ENCODE data around the gene FOXI1. TPM values are rescaled to one million over a fixed set of nuclear protein-coding genes. Genes with fewer than 3 reads are reported as not detected.

The FOXI1 gene
- total RNA-seq = 0.10 TPM in 1 of 2 replicates, not detected in the other

GRCh38 chr5:170105642-170106611 is at the start of gene FOXI1:
Gene FOXI1 (plus strand): TSS chr5:170105897. CDS start chr5:170105958, 61 bp downstream.
- intact Hi-C loops (cut with micrococcal nuclease) = no loop called here

DNA sequence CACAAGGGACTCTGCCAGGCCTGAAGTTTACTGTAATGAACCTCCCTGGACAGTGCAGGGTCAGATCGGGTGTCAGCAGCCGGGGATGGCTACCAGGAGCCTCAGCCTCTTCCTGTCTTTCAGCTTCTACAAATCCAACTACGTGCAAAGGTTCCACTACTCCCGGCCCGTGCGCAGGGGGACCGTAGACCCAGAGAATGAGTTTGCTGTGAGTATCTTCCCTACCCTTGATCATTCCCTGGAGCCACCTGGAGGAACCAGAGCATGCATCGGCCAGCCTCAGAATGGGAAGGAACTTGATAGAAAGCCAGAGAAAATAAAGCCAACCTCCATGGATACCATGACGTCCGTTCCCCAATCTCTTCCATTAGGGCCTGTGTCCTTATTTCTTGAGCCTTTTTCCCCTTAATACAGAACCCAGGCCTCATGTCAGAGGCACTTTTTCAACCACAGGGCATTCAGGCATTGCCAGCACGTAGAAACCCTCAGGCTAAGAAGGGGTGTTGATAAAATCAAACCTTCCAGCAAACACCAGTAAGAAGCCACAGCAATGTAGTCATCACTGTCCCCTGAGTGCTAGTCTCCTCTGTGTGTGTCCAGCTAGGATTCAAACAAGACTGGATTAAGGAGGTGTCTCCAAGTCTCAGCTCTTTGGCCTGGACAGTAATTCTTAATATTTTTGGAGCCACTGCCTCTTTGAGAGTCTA is 49.0 kb upstream of the FOXI1 start:
- intact Hi-C loops (cut with micrococcal nuclease) = no loop called here

GRCh38 chr5:170057311-170057710 is 48.4 kb upstream of the FOXI1 start:
- intact Hi-C loops (cut with micrococcal nuclease) = no loop called here

- intact Hi-C loops (cut with micrococcal nuclease) = no loop called here
These were observed 46.5 kb upstream of the FOXI1 start for GRCh38 chr5:170059221-170059620.

- intact Hi-C loops (cut with micrococcal nuclease) = no loop called here
These were observed 38.5 kb upstream of the FOXI1 start for GRCh38 chr5:170067152-170067551.

- intact Hi-C loops (cut with micrococcal nuclease) = no loop called here
These were observed 38.0 kb upstream of the FOXI1 start for GRCh38 chr5:170067574-170068170.

GRCh38 chr5:170069512-170069911 is 36.2 kb upstream of the FOXI1 start:
- intact Hi-C loops (cut with micrococcal nuclease) = no loop called here

DNA sequence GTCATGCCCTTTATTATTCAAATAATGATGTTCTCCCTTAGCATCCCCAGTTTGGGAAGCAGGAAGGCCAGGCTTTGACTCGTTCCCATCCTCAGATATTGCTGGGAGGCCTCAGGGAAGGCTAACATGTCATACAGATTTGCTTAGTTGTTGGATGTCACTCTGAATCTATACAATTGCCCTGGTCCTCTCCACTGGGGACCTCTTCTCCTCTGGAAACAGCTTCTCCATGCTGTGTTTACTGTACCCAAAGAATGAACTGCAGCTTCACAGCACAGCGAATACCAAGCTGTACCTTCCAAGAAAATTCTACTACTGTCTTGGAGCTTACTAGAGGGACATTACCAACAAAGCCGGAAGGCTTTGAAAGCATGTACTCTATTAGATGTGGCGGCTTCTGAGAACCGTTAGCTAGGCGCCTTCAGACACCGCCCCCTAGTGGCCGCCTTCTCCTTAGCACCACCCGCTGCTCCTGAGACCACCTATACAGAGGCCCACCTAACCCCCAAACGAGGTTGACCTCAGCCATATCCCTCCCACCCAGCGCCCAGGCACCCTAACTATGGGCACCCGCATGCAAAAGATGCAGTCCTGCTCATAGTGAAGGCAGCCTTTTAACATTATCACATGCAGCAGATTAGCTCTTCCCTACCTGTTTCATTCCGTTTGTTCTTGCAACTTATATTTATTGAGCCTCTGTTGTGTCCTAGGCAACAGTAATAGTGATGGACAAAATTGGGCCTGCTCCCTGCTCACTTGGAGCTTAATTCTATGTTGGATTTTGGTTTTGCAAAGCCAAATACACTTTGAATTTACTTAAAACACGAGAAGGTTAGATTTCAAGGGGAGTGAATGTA is 34.9 kb upstream of the FOXI1 start:
- intact Hi-C loops (cut with micrococcal nuclease) = no loop called here

DNA sequence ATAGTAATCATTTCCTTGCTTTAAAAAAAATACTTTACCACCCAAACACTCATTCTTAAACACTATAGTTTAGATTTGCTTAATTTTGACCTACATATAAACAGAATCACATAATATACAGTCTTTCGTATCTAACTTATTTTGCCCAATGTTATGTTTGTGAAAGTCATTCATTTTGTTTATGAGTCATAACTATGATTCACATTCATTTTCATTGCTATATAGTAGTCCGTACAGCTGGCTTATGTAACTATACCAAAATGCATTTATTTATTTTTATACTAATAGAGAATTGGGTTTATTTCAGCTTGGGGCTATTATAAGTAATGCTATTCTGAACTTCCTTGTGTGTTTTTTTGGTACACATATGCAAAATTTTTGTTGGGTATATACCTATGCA is 33.9 kb upstream of the FOXI1 start:
- intact Hi-C loops (cut with micrococcal nuclease) = no loop called here

DNA sequence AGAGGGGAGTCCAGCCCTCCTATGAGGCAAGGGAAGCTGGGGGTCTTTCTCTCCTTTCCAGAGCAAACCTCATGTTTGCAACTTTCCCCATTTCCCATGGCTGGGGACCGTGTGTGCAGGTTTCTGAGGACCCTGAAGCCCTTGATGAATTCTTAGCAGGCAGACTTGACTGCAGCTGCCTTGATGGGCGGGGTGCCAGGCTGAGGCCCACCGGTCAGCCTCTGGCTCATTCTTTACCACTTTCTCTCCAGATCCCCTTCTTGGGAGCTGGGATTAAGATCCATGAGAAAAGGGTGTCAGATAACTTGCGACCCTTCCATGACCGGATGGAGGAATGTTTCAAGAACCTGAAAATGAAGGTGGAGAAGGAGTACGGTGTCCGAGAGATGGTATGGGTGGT is 30.0 kb upstream of the FOXI1 start:
- intact Hi-C loops (cut with micrococcal nuclease) = no loop called here

DNA sequence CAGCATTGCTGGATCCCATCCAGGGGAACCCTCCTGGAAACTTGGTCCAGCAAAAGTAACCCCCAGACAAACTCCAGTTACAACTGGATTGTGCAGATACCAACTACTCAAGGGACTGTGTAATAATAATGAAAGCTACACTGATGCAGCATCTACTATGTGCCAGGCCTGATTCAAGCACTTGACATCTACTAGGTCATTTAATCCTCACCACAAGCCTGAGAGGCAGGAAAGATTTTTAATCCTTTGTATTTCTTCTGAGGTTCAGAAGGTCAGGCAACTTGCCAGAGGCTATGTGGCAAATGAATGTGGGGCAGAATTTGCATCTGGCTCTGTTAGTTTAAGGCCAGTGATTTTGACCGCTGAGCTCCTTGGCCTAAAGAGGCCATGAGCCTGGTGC is 29.5 kb upstream of the FOXI1 start:
- intact Hi-C loops (cut with micrococcal nuclease) = no loop called here

- intact Hi-C loops (cut with micrococcal nuclease) = no loop called here
These were observed 29.0 kb upstream of the FOXI1 start for GRCh38 chr5:170076739-170077138.

DNA sequence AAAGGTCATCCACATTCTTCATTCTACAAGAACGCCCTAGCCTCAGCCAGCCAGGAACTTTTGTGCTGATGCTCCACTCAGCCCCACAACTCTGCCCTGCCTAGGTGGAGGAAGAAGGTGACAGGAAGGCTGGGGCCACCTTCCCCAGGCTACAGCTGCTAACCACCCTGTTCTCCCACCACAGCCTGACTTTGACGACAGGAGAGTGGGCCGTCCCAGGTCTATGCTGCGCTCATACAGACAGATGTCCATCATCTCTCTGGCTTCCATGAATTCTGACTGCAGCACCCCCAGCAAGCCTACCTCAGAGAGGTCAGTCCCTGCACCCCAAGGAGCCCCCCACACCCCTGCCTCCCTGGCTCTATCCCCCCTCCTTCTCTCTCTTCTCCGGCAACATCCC is 28.2 kb upstream of the FOXI1 start:
- intact Hi-C loops (cut with micrococcal nuclease) = no loop called here

- intact Hi-C loops (cut with micrococcal nuclease) = no loop called here
These were observed 27.2 kb upstream of the FOXI1 start for GRCh38 chr5:170078458-170078857.

- intact Hi-C loops (cut with micrococcal nuclease) = no loop called here
These were observed 26.8 kb upstream of the FOXI1 start for GRCh38 chr5:170078931-170079330.

- intact Hi-C loops (cut with micrococcal nuclease) = no loop called here
These were observed 25.5 kb upstream of the FOXI1 start for GRCh38 chr5:170080217-170080616.

- intact Hi-C loops (cut with micrococcal nuclease) = no loop called here
These were observed 24.8 kb upstream of the FOXI1 start for GRCh38 chr5:170080786-170081445.

DNA sequence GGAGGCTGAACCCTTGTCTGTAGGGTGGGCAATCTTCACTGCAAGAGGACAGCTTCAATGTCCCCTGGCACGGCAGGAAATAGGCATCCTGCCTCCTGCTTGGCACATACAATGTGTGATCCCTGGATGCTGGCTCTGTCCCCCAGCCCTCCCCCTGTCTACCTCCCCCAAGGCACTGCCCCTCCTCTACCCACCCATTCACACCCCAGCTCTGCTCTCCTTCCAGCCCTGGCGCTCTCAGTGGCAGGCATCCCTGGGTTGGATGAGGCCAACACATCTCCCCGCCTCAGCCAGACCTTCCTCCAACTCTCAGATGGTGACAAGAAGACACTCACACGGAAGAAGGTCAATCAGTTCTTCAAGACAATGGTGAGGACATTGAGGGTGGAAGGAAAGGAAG is 24.1 kb upstream of the FOXI1 start:
- intact Hi-C loops (cut with micrococcal nuclease) = no loop called here

GRCh38 chr5:170082701-170083100 is 23.0 kb upstream of the FOXI1 start:
- intact Hi-C loops (cut with micrococcal nuclease) = no loop called here

DNA sequence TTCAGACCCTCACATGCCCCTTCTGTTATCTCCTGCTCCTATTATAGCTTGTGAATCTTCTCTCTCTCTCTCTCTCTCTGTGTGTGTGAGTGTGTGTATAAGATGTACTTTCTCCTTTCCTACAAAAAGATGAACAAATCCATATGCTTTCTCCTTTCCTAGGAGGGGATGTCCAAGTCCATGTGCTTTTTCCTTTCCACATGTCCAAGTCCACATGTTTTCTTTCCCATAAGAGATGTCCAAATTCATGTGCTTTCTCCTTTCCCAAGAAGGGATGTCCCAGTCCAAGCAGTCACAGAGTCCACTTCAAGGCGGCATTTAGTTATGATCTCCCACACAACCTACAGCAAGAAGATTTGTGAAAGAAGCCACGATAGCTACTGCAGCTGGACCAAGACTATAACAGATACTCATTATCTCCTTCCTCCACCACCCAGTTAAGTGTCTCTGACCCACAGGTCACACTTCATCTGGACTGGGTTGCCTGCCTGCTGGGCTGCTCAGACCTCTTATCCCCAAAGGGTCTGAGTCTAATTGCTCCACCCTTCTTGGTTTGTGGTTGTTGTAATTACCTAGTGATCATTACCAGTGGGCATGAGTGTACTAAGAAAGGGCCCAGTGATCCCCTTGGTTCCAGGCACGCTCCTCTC is 18.4 kb upstream of the FOXI1 start:
- intact Hi-C loops (cut with micrococcal nuclease) = no loop called here
